Measurements from ENCODE around the gene MYL10. TPM values are rescaled to one million over a fixed set of nuclear protein-coding genes. Genes with fewer than 3 reads are reported as not detected.

MYL10 gene
- total and polyA plus RNA-seq, 2 experiments from 2014 or later: 1.3 TPM; not detected in 1

- Histone ChIP-seq H4K20me1 (replicated peaks; ENCODE audit: insufficient read depth) (no peaks in the 10 kb centered on the region), H3K79me2 (replicated peaks; ENCODE audit: insufficient read depth) (no peaks in the 10 kb centered on the region), H3K4me3 (no peak overlapping the region), H3K4me2 (no peak overlapping the region), H3K27me3 (ENCODE audit: insufficient read depth) (no peaks in the 10 kb centered on the region), H3K9me2 (ENCODE audit: insufficient read depth) (no peaks in the 10 kb centered on the region), H2AFZ (no peak overlapping the region), H3K36me3 (ENCODE audit: insufficient read depth) (no peaks in the 10 kb centered on the region), H3K27ac (ENCODE audit: low read depth) (no peak overlapping the region), H3F3A (replicated peaks; ENCODE audit: low read depth) (no peaks in the 10 kb centered on the region), H3K4me1 (ENCODE audit: insufficient read depth) (no peaks in the 10 kb centered on the region)
- Mint-ChIP-seq H3K27me3 (ENCODE audit: insufficient read depth, low read depth, poor library complexity) (peaks cover 3% of the 10 kb centered on the region), H3K4me1 (no peaks in the 10 kb centered on the region), H3K4me3 (no peak overlapping the region), H3K36me3 (ENCODE audit: low read depth) (no peaks in the 10 kb centered on the region), H3K9me3 (no peaks in the 10 kb centered on the region), H3K27ac (no peak overlapping the region)
- DNase-seq (ENCODE audit: low spot score) (no peak), ATAC-seq (no peak)
- no peak for TF ChIP-seq STAT1 (IDR thresholded peaks at IDR 0.05; ENCODE audit: unreplicated experiment)
- TF ChIP-seq ZNF462 (CRISPR knock-in tag; IDR thresholded peaks at IDR 0.05): no peak
- no peak for TF ChIP-seq REST (IDR thresholded peaks at IDR 0.05; ENCODE audit: unreplicated experiment)
- TF ChIP-seq NANOG (IDR thresholded peaks at IDR 0.05; ENCODE audit: borderline replicate concordance): no peak
- no peak for TF ChIP-seq POLR2AphosphoS5 (IDR thresholded peaks at IDR 0.05; ENCODE audit: low read depth)
- TF ChIP-seq ETS1 (IDR thresholded peaks at IDR 0.05): no peak
- no peak for TF ChIP-seq CTCF (conservative IDR thresholded peaks at IDR 0.05; ENCODE audit: low read depth in 2 of 2)
- TF ChIP-seq CREB1 (CRISPR knock-in tag; IDR thresholded peaks at IDR 0.05; ENCODE audit: low read depth): no peak
- no peak for TF ChIP-seq EZH2 (IDR thresholded peaks at IDR 0.05; ENCODE audit: low read depth, unreplicated experiment)
- TF ChIP-seq JUNB (IDR thresholded peaks at IDR 0.05; ENCODE audit: unreplicated experiment): no peak
- no peak for TF ChIP-seq ZNF114 (CRISPR knock-in tag; IDR thresholded peaks at IDR 0.05)
- TF ChIP-seq EZH2phosphoT487 (IDR thresholded peaks at IDR 0.05; ENCODE audit: unreplicated experiment): no peak
- TF ChIP-seq ZNF331 (CRISPR knock-in tag; IDR thresholded peaks at IDR 0.05; ENCODE audit: low read depth): no peak
Measured at GRCh38 chr7:101598422-101598985, 30.6 kb downstream of the MYL10 start.

Measured in GM23338 (cell line).